ENCODE measurements around the gene FAM153A. TPM values are rescaled to one million over a fixed set of nuclear protein-coding genes. Genes with fewer than 3 reads are reported as not detected.

Gene FAM153A
- total and polyA plus RNA-seq, 2 of the 8 experiments (the other 6 are each of a cell fraction or from before 2014, with no cell fraction given), result not detected

Other genes starting within 250 kb of the FAM153A start
- gene FAM193B, start 228.3 kb downstream of the FAM153A start, total RNA-seq (2021; fragmentation: NEBNext Ultra II Directional; extraction: Animal tissue kit (Norgen Biotek cat#: 25700)), result 69.8 and 75.2 TPM in 2 replicates
- gene FAM193B, start 228.3 kb downstream of the FAM153A start, polyA plus RNA-seq (2011; rRNA removed), result 49.9 and 91.8 TPM in 2 replicates
- 156 and 160 TPM in 2 replicates for gene TMED9, start 190.7 kb downstream of the FAM153A start, total RNA-seq (2021; fragmentation: NEBNext Ultra II Directional; extraction: Animal tissue kit (Norgen Biotek cat#: 25700))
- gene TMED9, start 190.7 kb downstream of the FAM153A start, polyA plus RNA-seq (2011; rRNA removed), result 130 and 141 TPM in 2 replicates
- gene B4GALT7, start 182.8 kb downstream of the FAM153A start, total RNA-seq (2021; fragmentation: NEBNext Ultra II Directional; extraction: Animal tissue kit (Norgen Biotek cat#: 25700)), result 17.3 and 18.7 TPM in 2 replicates
- 31.9 and 38.1 TPM in 2 replicates for gene B4GALT7, start 182.8 kb downstream of the FAM153A start, polyA plus RNA-seq (2011; rRNA removed)
- not detected in 2 replicates for gene PROP1, start 213.3 kb upstream of the FAM153A start, total RNA-seq (2021; fragmentation: NEBNext Ultra II Directional; extraction: Animal tissue kit (Norgen Biotek cat#: 25700))
- gene PROP1, start 213.3 kb upstream of the FAM153A start, polyA plus RNA-seq (2011; rRNA removed), result 0.09 TPM in 1 of 2 replicates, not detected in the other